ENCODE data around the gene OVCA2.
"Not testable (repeated sequence)": the region's sequence is repeated elsewhere in the genome, so short reads cannot be mapped to it uniquely, and the experiment has no call there.

The OVCA2 gene
- 0 reads per million in 3 experiments for total RNA-seq

GRCh38 chr17:2041561-2042389 is at the start of gene OVCA2:
TSS of gene OVCA2 (plus strand) at chr17:2042022. CDS start at chr17:2042048, 26 bp downstream.
- DNase-seq: peak; percentile 97

- no peak for DNase-seq
These were observed 49.3 kb upstream of the OVCA2 start for GRCh38 chr17:1992541-1992940.

GRCh38 chr17:1994707-1995106 is 47.1 kb upstream of the OVCA2 start:
- no peak for DNase-seq

GRCh38 chr17:1995321-1995892 is 46.4 kb upstream of the OVCA2 start:
- no peak for DNase-seq

GRCh38 chr17:1995907-1996799 is 45.7 kb upstream of the OVCA2 start:
- DNase-seq: no peak

- DNase-seq: no peak
These were observed 45.0 kb upstream of the OVCA2 start for GRCh38 chr17:1996800-1997288.

GRCh38 chr17:1997289-1997926 is 44.4 kb upstream of the OVCA2 start:
- DNase-seq: no peak

GRCh38 chr17:1997927-1998742 is 43.7 kb upstream of the OVCA2 start:
- DNase-seq: no peak

- DNase-seq: no peak
These were observed 42.1 kb upstream of the OVCA2 start for GRCh38 chr17:1999557-2000251.

- DNase-seq: no peak
These were observed 39.0 kb upstream of the OVCA2 start for GRCh38 chr17:2002767-2003329.

- DNase-seq: no peak
These were observed 38.3 kb upstream of the OVCA2 start for GRCh38 chr17:2003525-2003924.

- DNase-seq: no peak
These were observed 37.3 kb upstream of the OVCA2 start for GRCh38 chr17:2004435-2004952.

GRCh38 chr17:2008332-2009126 is 33.3 kb upstream of the OVCA2 start:
- DNase-seq: no peak

GRCh38 chr17:2009737-2010136 is 32.1 kb upstream of the OVCA2 start:
- DNase-seq: no peak

GRCh38 chr17:2011411-2012371 is 30.1 kb upstream of the OVCA2 start:
- DNase-seq: no peak

GRCh38 chr17:2012499-2012898 is 29.3 kb upstream of the OVCA2 start:
- no peak for DNase-seq

- DNase-seq: not testable (repeated sequence)
These were observed 28.4 kb upstream of the OVCA2 start for GRCh38 chr17:2013220-2013993.

- no peak for DNase-seq
These were observed 27.9 kb upstream of the OVCA2 start for GRCh38 chr17:2013994-2014317.

Data from central memory CD4-positive, alpha-beta T cell (primary cell).